H4 (cell line): ENCODE measurements around the gene RAP1A. TPM values are rescaled to one million over a fixed set of nuclear protein-coding genes. Genes with fewer than 3 reads are reported as not detected.
A peak's percentile ranks its signal among the peaks of the same experiment; 100 is the strongest.
"Not testable (repeated sequence)": the region's sequence is repeated elsewhere in the genome, so short reads cannot be mapped to it uniquely, and the experiment has no call there.

Experiments
- DNase-seq: peaks from one replicate; pipeline ENCODE4 v3.0.0-alpha.2; 2015; ENCODE audit warnings: low spot score
- total RNA-seq: library from RNA; depleted of rRNA; stranded (reverse); fragments of >200 nt; shearing (Covaris generic); gene quantifications from 2 replicates; pipeline ENCODE4 v1.2.3, GENCODE V29; 2014

The RAP1A gene
- total RNA-seq, 1 experiment from 2014 or later, result 32.4 TPM

GRCh38 chr1:111736548-111737215 lies 117.1 kb downstream of the RAP1A start:
- no peak for DNase-seq

- DNase-seq, result no peak
Observed at GRCh38 chr1:111737216-111738132, 117.9 kb downstream of the RAP1A start.

- DNase-seq, result no peak
Observed at GRCh38 chr1:111738133-111738435, 118.5 kb downstream of the RAP1A start.

GRCh38 chr1:111738436-111739193 lies 119.0 kb downstream of the RAP1A start:
- peak; percentile 49 for DNase-seq

DNA sequence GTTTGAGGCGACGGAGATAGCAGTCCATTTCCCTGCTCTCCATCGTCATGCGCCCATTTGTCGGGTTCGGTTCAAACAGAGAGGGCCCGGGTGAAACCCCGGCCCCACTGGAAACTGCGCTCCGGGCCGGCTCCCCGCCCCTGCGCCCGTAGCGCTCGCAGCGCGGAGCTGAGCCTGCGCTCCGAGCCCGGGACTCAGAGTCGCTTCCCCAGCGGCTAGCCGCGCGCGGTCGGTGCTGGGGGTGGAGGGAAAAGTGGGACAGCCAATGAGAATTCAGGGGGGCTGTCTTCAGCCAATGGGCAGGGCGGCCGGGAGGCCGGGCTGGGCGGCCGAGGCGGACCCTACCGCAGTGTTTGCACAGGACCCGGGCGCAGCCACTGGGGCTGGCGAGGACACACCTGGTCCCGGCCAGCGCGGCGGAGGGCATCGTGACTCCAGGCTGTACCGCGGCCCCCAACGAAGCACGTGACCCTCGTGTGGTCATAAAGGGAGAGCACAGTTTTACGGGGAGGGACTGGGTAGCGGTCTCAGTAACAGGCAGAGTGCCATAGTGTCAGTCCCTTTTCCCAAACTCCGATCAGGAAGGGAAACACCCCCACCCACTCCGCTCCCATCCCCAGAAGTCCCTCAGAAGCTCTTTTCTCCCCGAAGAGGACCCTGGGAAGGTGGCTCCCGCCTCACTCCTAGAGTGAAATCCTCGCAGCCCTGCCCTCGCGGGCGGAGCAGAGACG lies 119.8 kb downstream of the RAP1A start, which contains the start of gene INKA2:
INKA2 (minus strand) TSS at position 202 of the 731 bp plus-strand sequence; CDS start at position 49, 153 bp downstream.
- DNase-seq, result peak; percentile 75

- no peak for DNase-seq
Observed at GRCh38 chr1:111739925-111740765, 120.6 kb downstream of the RAP1A start.

GRCh38 chr1:111742292-111742691 lies 122.7 kb downstream of the RAP1A start:
- not testable (repeated sequence) for DNase-seq

DNA sequence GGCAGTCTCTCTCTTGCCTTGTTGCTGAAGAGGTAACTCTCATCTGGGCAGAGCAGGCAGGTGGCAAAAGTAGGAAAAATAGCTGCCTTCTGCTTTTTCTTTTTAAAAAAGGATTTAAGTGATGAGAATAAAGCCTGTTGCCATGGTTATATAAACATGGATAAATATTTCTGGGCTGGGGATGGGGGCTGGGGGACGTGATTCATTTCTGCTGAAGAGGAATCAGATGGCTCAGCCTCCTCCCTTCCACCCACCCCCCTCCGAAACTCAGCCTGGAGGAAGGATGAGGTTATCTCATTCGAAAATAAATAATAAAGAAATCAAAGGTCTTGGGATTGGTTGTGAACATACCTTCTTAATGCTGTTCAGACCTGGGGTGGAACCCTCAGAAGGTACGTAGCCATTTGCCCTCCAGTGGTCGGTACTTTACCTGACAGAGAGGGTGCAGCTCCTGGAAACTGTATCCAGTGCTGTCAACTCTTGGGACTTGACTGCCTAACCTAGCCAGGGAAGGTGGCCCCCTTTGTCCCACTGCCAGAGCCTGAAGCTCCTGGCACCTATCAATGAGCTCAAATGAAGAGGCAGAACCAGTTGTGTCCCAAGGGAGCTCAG lies 123.5 kb downstream of the RAP1A start:
- DNase-seq, result no peak

DNA sequence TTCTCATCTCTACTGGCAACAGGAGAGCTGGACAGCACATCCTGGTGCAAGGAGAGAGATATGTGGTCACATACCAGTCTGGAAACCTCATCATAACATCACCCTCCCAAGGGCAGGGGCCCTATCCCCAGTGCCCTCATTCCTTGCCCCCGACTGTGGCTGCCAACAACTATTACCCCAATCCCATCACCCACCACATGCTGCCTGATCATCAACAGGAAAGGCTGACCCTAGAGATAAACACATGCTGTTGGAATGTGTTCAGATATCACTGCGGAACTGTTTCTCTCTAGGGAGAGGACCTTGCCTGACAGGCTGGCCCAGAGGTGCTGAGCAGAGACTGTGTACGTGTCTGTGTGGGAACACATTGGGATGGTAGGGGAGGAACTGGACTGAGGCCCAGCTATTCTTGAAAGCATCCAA lies 124.1 kb downstream of the RAP1A start:
- no peak for DNase-seq

GRCh38 chr1:111745675-111746613 lies 126.4 kb downstream of the RAP1A start:
- DNase-seq, result no peak

- DNase-seq, result no peak
Observed at GRCh38 chr1:111746614-111746999, 127.0 kb downstream of the RAP1A start.

- peak; percentile 85 for DNase-seq
Observed at GRCh38 chr1:111747282-111747734, 127.7 kb downstream of the RAP1A start.

- DNase-seq, result no peak
Observed at GRCh38 chr1:111747947-111748346, 128.4 kb downstream of the RAP1A start.

DNA sequence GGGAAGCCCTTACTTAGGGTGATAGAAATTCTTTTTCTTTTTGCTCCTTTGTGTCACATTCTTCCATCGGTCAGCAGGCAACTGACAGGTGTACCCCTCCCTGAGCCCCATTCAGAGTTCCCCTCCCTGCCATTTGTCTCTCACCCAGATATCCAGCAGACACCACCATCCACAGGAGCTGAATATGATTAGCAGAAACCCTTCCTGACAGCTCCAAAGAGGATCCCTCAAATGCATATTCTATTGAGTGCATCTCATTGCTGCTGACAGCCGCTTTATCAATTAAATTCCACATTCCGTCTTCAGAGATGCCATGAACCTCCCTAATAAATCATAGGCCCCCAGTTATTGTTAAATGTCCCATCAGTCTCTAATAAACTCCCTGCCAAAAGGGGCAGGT lies 130.0 kb downstream of the RAP1A start:
- no peak for DNase-seq

DNA sequence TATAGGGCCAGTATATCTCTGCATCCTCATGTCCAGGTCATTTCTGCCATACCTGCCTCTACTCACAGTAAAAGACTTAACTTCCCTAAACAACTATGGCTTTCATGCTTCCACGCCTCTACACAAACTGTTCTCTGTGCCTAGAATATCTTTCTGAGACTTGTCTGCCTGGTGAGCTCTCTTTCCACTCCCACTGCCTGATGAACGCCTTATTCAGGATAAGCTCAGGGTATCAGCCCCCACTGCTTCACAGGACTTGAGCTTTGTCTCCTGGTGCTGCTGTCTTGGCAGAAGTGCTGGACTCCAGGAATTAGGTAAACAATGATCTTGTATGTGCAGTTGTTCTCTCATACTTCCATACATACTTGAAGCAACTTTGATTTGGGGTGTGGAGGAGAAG lies 131.3 kb downstream of the RAP1A start:
- DNase-seq, result no peak

DNA sequence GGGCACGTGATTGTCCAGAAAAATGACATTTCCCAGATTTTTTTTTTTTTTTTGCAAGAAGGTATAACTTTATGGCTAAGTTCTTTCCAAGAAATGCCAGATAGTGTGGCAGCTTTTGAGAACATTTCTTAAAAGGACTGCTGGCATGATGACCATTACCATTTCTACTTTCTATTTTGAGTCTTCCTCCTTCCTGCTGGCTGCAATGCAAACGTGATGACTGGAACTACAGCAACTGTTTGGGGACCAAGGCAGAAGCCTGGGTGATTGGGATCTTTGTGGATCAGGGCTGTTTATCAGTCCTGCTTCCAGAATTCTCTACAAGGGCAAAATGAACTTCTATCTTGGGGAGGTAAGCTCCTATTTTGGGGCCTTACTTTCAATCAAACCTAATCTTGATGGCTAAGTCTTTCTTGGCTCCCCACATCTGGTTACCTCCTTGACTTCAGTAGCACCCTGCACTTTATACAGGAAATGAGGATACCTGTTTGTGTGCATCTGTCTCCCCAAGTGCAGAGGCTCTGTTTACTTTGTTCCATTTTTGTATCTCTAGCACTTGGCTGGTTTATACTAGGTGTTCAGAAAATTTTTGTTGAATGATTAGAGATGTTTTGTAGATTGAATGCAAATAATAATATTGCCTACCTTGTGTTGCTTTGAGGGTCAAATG lies 132.5 kb downstream of the RAP1A start:
- no peak for DNase-seq

DNA sequence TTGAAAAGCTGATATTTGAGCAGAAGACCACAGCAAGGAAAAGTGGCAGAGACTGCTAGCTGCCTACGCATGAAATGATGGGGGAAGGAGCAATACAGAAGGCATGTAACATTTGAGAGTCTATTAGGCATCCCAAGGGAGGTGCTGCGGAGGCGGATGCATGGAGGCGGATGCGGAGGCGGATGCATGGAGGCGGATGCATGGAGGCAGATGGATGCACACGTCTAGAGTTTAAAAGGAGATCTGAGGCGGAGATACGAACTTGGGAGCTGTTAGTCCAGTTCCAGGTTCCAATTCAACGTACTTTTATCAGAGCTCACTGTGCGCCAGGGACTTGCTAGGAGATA lies 135.4 kb downstream of the RAP1A start:
- peak; percentile 32 for DNase-seq

DNA sequence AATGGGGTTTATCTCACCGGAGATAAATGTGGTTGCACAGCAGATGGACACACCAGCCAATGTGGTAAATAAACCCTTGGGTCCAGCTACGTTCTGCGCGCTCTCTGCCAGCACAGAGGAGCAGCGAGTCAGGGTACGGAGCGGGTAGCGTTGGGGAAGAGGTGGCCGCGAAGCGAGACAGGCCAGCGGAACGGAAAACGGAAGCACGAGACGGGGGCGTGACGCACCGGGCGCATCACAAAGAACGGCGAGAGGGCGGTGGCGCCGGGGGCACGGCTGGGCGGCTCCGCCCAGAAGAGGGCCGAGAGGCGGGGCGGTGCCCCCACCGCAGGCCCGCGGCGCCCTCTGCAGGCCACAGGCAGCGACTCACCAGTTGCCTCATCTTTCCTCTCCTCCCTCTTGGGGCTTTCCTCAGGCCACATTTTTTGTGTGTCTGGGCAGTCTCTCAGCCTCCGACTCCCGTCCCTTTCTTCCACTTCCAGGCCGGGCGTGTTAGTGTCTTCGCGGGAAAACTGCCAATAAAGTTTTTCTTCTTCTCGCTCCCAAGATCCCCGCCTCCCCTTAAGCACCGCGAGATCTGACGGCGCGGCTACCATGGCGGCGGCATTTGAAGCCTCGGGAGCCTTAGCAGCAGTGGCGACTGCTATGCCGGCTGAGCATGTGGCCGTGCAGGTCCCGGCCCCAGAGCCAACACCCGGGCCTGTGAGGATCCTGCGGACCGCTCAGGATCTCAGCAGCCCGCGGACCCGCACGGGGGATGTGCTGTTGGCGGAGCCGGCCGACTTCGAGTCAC lies 135.9 kb downstream of the RAP1A start, which contains the start of gene DDX20:
DDX20 (plus strand) TSS at position 571 of the 793 bp plus-strand sequence; CDS start at position 595, 24 bp downstream.
- peak; percentile 92 for DNase-seq
